Panc1 (cell line): Measurements from ENCODE around the gene POLK. TPM values are rescaled to one million over a fixed set of nuclear protein-coding genes. Genes with fewer than 3 reads are reported as not detected.
"Not testable (repeated sequence)": the region's sequence is repeated elsewhere in the genome, so short reads cannot be mapped to it uniquely, and the experiment has no call there.

Experiments
- ATAC-seq: fragments of 200-7000 bp; cut with Tn5 transposase; 2 replicates; pipeline ENCODE4 v1.9.1; 2020; ENCODE audit warnings: mild to moderate bottlenecking, moderate library complexity
- BruUV-seq: library from RNA; stranded (reverse); fragments of 400-500 nt; replicated peaks from 2 replicates; lab custom pipeline; 2021; lab: Mats Ljungman, UMichigan
- CTCF ChIA-PET: fragments of 300-600 bp; sonication (Branson Sonifier 250); formaldehyde crosslinking; loops from one replicate; lab custom pipeline; 2022; ENCODE audit warnings: antibody characterized with exemption; lab: Charles Lee
- POLR2A ChIA-PET: fragments of 300-600 bp; sonication (Branson Sonifier 250); formaldehyde crosslinking; loops from one replicate; lab custom pipeline; 2022; ENCODE audit warnings: antibody characterized with exemption; lab: Charles Lee
- DNase-seq: peaks from one replicate; pipeline ENCODE4 v3.0.0-alpha.2; 2010; ENCODE audit warnings: low read depth, low spot score
- H3K27ac ChIP-seq: 2 replicates; pipeline ENCODE4 v1.5.1; 2011; ENCODE audit warnings: mild to moderate bottlenecking, low read length, inconsistent platforms
- H3K27me3 ChIP-seq: fragments of 200-500 bp; sonication (Bioruptor generic); 2 replicates; pipeline ENCODE4 v1.6.0; 2014; ENCODE audit warnings: low read length, inconsistent platforms; ENCODE audit not compliant: control insufficient read depth, insufficient read depth
- H3K36me3 ChIP-seq: fragments of 200-500 bp; sonication (Bioruptor generic); 2 replicates; pipeline ENCODE4 v1.5.1; 2014; ENCODE audit warnings: inconsistent platforms, mild to moderate bottlenecking, low read length, moderate library complexity; ENCODE audit not compliant: control insufficient read depth, insufficient read depth
- H3K4me1 ChIP-seq: 2 replicates; pipeline ENCODE4 v1.5.1; 2011; ENCODE audit warnings: inconsistent platforms, mild to moderate bottlenecking, low read length, moderate library complexity; ENCODE audit not compliant: control insufficient read depth, insufficient read depth
- H3K4me3 ChIP-seq, 2 experiments: 2 replicates each; pipeline ENCODE4 v1.5.1; 2011 to 2012; ENCODE audit warnings: low read depth in 2 of 2, low read length in 2 of 2, mild to moderate bottlenecking in 2 of 2, inconsistent platforms in 1 of 2, moderate library complexity in 1 of 2
- H3K9me3 ChIP-seq: fragments of 200-500 bp; sonication (Bioruptor generic); 2 replicates; pipeline ENCODE4 v1.5.1; 2014; ENCODE audit warnings: low read depth, mild to moderate bottlenecking, inconsistent platforms, low read length, moderate library complexity; ENCODE audit not compliant: control insufficient read depth, insufficient read depth
- POLR2AphosphoS5 ChIP-seq: IDR thresholded peaks from 2 replicates; pipeline ENCODE4 v1.6.1; 2012; ENCODE audit warnings: mild to moderate bottlenecking, low read depth, low read length, moderate library complexity
- SIN3A ChIP-seq: IDR thresholded peaks from 2 replicates; pipeline ENCODE4 v1.6.1; 2012; ENCODE audit warnings: low read depth, mild to moderate bottlenecking, low read length, moderate library complexity, borderline replicate concordance; ENCODE audit not compliant: insufficient read depth
- TCF7L2 ChIP-seq: IDR thresholded peaks from 2 replicates; pipeline ENCODE4 v1.6.1; 2011; ENCODE audit warnings: mild to moderate bottlenecking, low read depth, low read length, inconsistent platforms
- in situ Hi-C: cut with HindIII; loops from 2 replicates; pipeline ENCODE4 v1.10.0; 2016; ENCODE audit warnings: low sequenced_read_pairs, low pct_unique_long_range_greater_than_20kb
- intact Hi-C: fragments of 100-400 bp; cut with micrococcal nuclease; formaldehyde crosslinking; loops from one replicate; pipeline ENCODE4 v1.10.0; 2022; ENCODE audit not compliant: unreplicated experiment
- total RNA-seq: library from RNA; stranded (reverse); gene quantifications from one replicate; pipeline ENCODE4 v1.2.1, GENCODE V29; 2021; ENCODE audit not compliant: unreplicated experiment
- TF ChIP-seq, protein P1 (sequence below): fragments of 450-650 bp; IDR thresholded peaks from 2 replicates; pipeline ENCODE4 v1.5.1; 2017; ENCODE audit warnings: mild to moderate bottlenecking
- TF ChIP-seq, protein P2 (sequence below), 2 experiments: IDR thresholded peaks; 2 replicates each; pipeline ENCODE4 v1.6.1; 2011 to 2012; ENCODE audit warnings: low read depth in 2 of 2, control low read depth in 1 of 2, low read length in 1 of 2, mild to moderate bottlenecking in 1 of 2, moderate library complexity in 1 of 2; ENCODE audit not compliant: insufficient read depth in 1 of 2

POLK gene
- total RNA-seq, 1 experiment from 2014 or later: 21.3 TPM

- Histone ChIP-seq H3K27ac (no peak overlapping the region), H3K4me1 (no peaks in the 10 kb centered on the region), H3K27me3 (no peaks in the 10 kb centered on the region), H3K9me3 (no peaks in the 10 kb centered on the region), H3K36me3 (no peaks in the 10 kb centered on the region), H3K4me3 (no peak overlapping the region)
- in situ Hi-C loops (no loop called here), intact Hi-C loops (no loop called here)
- TF ChIP-seq TCF7L2 (no peak), POLR2AphosphoS5 (no peak), SIN3A (no peak)
- TF ChIP-seq, protein P1, sequence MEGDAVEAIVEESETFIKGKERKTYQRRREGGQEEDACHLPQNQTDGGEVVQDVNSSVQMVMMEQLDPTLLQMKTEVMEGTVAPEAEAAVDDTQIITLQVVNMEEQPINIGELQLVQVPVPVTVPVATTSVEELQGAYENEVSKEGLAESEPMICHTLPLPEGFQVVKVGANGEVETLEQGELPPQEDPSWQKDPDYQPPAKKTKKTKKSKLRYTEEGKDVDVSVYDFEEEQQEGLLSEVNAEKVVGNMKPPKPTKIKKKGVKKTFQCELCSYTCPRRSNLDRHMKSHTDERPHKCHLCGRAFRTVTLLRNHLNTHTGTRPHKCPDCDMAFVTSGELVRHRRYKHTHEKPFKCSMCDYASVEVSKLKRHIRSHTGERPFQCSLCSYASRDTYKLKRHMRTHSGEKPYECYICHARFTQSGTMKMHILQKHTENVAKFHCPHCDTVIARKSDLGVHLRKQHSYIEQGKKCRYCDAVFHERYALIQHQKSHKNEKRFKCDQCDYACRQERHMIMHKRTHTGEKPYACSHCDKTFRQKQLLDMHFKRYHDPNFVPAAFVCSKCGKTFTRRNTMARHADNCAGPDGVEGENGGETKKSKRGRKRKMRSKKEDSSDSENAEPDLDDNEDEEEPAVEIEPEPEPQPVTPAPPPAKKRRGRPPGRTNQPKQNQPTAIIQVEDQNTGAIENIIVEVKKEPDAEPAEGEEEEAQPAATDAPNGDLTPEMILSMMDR: no peak
- TF ChIP-seq, protein P2, sequence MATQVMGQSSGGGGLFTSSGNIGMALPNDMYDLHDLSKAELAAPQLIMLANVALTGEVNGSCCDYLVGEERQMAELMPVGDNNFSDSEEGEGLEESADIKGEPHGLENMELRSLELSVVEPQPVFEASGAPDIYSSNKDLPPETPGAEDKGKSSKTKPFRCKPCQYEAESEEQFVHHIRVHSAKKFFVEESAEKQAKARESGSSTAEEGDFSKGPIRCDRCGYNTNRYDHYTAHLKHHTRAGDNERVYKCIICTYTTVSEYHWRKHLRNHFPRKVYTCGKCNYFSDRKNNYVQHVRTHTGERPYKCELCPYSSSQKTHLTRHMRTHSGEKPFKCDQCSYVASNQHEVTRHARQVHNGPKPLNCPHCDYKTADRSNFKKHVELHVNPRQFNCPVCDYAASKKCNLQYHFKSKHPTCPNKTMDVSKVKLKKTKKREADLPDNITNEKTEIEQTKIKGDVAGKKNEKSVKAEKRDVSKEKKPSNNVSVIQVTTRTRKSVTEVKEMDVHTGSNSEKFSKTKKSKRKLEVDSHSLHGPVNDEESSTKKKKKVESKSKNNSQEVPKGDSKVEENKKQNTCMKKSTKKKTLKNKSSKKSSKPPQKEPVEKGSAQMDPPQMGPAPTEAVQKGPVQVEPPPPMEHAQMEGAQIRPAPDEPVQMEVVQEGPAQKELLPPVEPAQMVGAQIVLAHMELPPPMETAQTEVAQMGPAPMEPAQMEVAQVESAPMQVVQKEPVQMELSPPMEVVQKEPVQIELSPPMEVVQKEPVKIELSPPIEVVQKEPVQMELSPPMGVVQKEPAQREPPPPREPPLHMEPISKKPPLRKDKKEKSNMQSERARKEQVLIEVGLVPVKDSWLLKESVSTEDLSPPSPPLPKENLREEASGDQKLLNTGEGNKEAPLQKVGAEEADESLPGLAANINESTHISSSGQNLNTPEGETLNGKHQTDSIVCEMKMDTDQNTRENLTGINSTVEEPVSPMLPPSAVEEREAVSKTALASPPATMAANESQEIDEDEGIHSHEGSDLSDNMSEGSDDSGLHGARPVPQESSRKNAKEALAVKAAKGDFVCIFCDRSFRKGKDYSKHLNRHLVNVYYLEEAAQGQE (IDR thresholded peaks at IDR 0.05; ENCODE audit: insufficient read depth in 1 of 2, low read depth in 2 of 2, low read length in 1 of 2): no peak
- ChIA-PET POLR2A (no interaction called here), CTCF (no interaction called here)
- DNase-seq (no peak), ATAC-seq (no peak)
- BruUV-seq: no TSS peak
These were observed 17.5 kb downstream of the POLK start for GRCh38 chr5:75529185-75529584.

- H3K4me3 ChIP-seq: no peak overlapping the region
- DNase-seq (no peak), ATAC-seq (no peak)
- POLR2A ChIA-PET: no interaction called here
- no peaks in the 10 kb centered on the region for H3K9me3 ChIP-seq
- no peak overlapping the region for H3K27ac ChIP-seq
- CTCF ChIA-PET: no interaction called here
- no peaks in the 10 kb centered on the region for H3K4me1 ChIP-seq
- TF ChIP-seq, protein P2 (IDR thresholded peaks at IDR 0.05; ENCODE audit: insufficient read depth in 1 of 2, low read depth in 2 of 2, low read length in 1 of 2): no peak
- TF ChIP-seq, protein P1: no peak
- TF ChIP-seq TCF7L2 (no peak), SIN3A (no peak), POLR2AphosphoS5 (no peak)
- in situ Hi-C loops (no loop called here), intact Hi-C loops (no loop called here)
- H3K27me3 ChIP-seq: no peaks in the 10 kb centered on the region
- no peaks in the 10 kb centered on the region for H3K36me3 ChIP-seq
- BruUV-seq: no TSS peak
These were observed 20.5 kb downstream of the POLK start for GRCh38 chr5:75532190-75532589.

DNA sequence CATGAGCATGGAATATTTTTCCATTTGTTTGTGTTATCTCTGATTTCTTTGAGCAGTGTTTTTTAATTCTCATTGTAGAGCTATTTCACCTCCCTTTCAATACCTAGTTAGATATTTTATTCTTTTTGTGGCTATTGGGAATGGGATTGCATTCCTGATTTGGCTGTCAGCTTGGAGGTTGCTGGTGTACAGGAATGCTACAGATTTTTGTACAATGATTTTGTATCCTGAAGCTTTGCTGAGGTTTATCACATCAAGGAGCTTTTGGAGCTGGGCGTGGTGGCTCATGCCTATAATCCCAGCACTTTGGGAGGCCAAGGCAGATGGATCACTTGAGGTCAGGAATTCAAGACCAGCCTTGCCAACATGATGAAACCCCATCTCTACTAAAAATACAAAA is 22.0 kb downstream of the POLK start:
- POLR2A ChIA-PET, BruUV-seq, intact Hi-C loops, H3K36me3 ChIP-seq, H3K9me3 ChIP-seq, CTCF ChIA-PET, H3K27me3 ChIP-seq, in situ Hi-C loops, H3K4me3 ChIP-seq, DNase-seq, H3K4me1 ChIP-seq, H3K27ac ChIP-seq, ATAC-seq: not testable (repeated sequence)
